Stomach (tissue), 4 donors: ENCODE measurements around the gene JCAD.

ENCODE experiments used
- POLR2A ChIP-seq, 4 donors: fragments of 450-650 bp; IDR thresholded peaks; one replicate each; pipeline ENCODE4 v1.6.1; 2016; ENCODE audit warnings: antibody characterized with exemption in 4 of 4, control low read depth in 2 of 4, mild to moderate bottlenecking in 1 of 4, moderate library complexity in 1 of 4
- POLR2AphosphoS5 ChIP-seq, 3 donors: sonication (generic); formaldehyde crosslinking; IDR thresholded peaks; one replicate each; pipeline ENCODE4 v1.6.1; 2016; ENCODE audit warnings: antibody characterized with exemption in 3 of 3
- TF ChIP-seq, protein P1 (sequence below), 7 experiments: fragments of 450-650 bp in 4 of 7; fragments of 200-600 bp in 3 of 7; sonication (generic) in 3 of 7; IDR thresholded peaks; one replicate each; pipeline ENCODE4 v1.5.1; 2016 to 2019; ENCODE audit warnings: antibody characterized with exemption in 7 of 7, control low read depth in 2 of 7, mild to moderate bottlenecking in 1 of 7

- TF ChIP-seq POLR2AphosphoS5 (IDR thresholded peaks at IDR 0.05): no peak
- TF ChIP-seq, protein P1, sequence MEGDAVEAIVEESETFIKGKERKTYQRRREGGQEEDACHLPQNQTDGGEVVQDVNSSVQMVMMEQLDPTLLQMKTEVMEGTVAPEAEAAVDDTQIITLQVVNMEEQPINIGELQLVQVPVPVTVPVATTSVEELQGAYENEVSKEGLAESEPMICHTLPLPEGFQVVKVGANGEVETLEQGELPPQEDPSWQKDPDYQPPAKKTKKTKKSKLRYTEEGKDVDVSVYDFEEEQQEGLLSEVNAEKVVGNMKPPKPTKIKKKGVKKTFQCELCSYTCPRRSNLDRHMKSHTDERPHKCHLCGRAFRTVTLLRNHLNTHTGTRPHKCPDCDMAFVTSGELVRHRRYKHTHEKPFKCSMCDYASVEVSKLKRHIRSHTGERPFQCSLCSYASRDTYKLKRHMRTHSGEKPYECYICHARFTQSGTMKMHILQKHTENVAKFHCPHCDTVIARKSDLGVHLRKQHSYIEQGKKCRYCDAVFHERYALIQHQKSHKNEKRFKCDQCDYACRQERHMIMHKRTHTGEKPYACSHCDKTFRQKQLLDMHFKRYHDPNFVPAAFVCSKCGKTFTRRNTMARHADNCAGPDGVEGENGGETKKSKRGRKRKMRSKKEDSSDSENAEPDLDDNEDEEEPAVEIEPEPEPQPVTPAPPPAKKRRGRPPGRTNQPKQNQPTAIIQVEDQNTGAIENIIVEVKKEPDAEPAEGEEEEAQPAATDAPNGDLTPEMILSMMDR (IDR thresholded peaks at IDR 0.05): no peak
- no peak for TF ChIP-seq POLR2A (IDR thresholded peaks at IDR 0.05)
Observed at GRCh38 chr10:30050411-30050810, 9.0 kb downstream of the JCAD start.
